WTC11 (cell line): ENCODE measurements around the gene SMYD4. TPM values are rescaled to one million over a fixed set of nuclear protein-coding genes. Genes with fewer than 3 reads are reported as not detected.

Source experiments
- ATAC-seq: fragments of 200-7000 bp; cut with Tn5 transposase; 2 replicates; pipeline ENCODE4 v1.10.0; 2021; ENCODE audit warnings: mild to moderate bottlenecking, moderate library complexity
- CTCF ChIA-PET: fragments of 300-600 bp; sonication (Branson Sonifier 250); formaldehyde crosslinking; loops from one replicate; lab custom pipeline; 2021; ENCODE audit warnings: antibody characterized with exemption; lab: Charles Lee
- POLR2A ChIA-PET: fragments of 350-600 bp; sonication (Branson Sonifier 250); formaldehyde crosslinking; loops from one replicate; lab custom pipeline; 2021; ENCODE audit warnings: antibody characterized with exemption; lab: Charles Lee
- DNase-seq: peaks from one replicate; pipeline ENCODE4 v3.0.0; 2021; ENCODE audit warnings: low spot score
- H3K27ac Mint-ChIP-seq: 2 replicates; pipeline ENCODE4 v1.8.0; 2021; ENCODE audit warnings: mixed read lengths
- H3K27me3 Mint-ChIP-seq: 2 replicates; pipeline ENCODE4 v1.8.0; 2021; ENCODE audit warnings: low read depth, mild to moderate bottlenecking, moderate library complexity, mixed read lengths
- H3K36me3 Mint-ChIP-seq: 2 replicates; pipeline ENCODE4 v1.8.0; 2021; ENCODE audit warnings: mixed read lengths
- H3K4me1 Mint-ChIP-seq: 2 replicates; pipeline ENCODE4 v1.8.0; 2022; ENCODE audit warnings: mixed read lengths
- H3K4me3 Mint-ChIP-seq: 2 replicates; pipeline ENCODE4 v1.8.0; 2021; ENCODE audit warnings: mild to moderate bottlenecking, moderate library complexity, mixed read lengths
- H3K9me3 Mint-ChIP-seq: 2 replicates; pipeline ENCODE4 v1.8.0; 2021; ENCODE audit warnings: mixed read lengths
- CBFB ChIP-seq: sonication (generic); formaldehyde crosslinking; IDR thresholded peaks from 2 replicates; pipeline ENCODE4 v1.8.1; 2022; ENCODE audit warnings: mild to moderate bottlenecking, low read depth, missing genetic modification reagents
- EMX1 ChIP-seq: fragments of 250-450 bp; sonication (Bioruptor Pico); IDR thresholded peaks from 2 replicates; pipeline ENCODE4 v1.8.0; 2021; ENCODE audit warnings: mild to moderate bottlenecking
- JUN ChIP-seq: sonication (generic); formaldehyde crosslinking; IDR thresholded peaks from 2 replicates; pipeline ENCODE4 v1.8.0; 2023; ENCODE audit warnings: mild to moderate bottlenecking, missing genetic modification reagents
- NFYB ChIP-seq: sonication (generic); formaldehyde crosslinking; conservative IDR thresholded peaks from 2 replicates; pipeline ENCODE4 v1.8.0; 2022; ENCODE audit warnings: low read depth, missing genetic modification reagents
- OVOL2 ChIP-seq: fragments of 250-450 bp; sonication (Bioruptor Pico); IDR thresholded peaks from 2 replicates; pipeline ENCODE4 v1.9.0; 2021; ENCODE audit warnings: mild to moderate bottlenecking, borderline replicate concordance
- PREB ChIP-seq: sonication (generic); formaldehyde crosslinking; IDR thresholded peaks from 2 replicates; pipeline ENCODE4 v1.8.1; 2022; ENCODE audit warnings: mild to moderate bottlenecking, missing genetic modification reagents, moderate library complexity, borderline replicate concordance
- PRRX2 ChIP-seq: fragments of 250-450 bp; sonication (Bioruptor Pico); IDR thresholded peaks from 2 replicates; pipeline ENCODE4 v1.8.0; 2021; ENCODE audit warnings: mild to moderate bottlenecking
- SOX15 ChIP-seq: fragments of 250-450 bp; sonication (Bioruptor Pico); IDR thresholded peaks from 2 replicates; pipeline ENCODE4 v1.9.0; 2021; ENCODE audit warnings: mild to moderate bottlenecking
- ZNF219 ChIP-seq: sonication (generic); formaldehyde crosslinking; IDR thresholded peaks from 2 replicates; pipeline ENCODE4 v1.8.0; 2023; ENCODE audit warnings: missing genetic modification reagents, mild to moderate bottlenecking, borderline replicate concordance
- ZNF317 ChIP-seq: sonication (generic); formaldehyde crosslinking; IDR thresholded peaks from 2 replicates; pipeline ENCODE4 v1.8.1; 2023; ENCODE audit warnings: low read depth, mild to moderate bottlenecking, moderate library complexity, missing genetic modification reagents, borderline replicate concordance
- ZNF671 ChIP-seq: fragments of 250-450 bp; sonication (Bioruptor Pico); IDR thresholded peaks from 2 replicates; pipeline ENCODE4 v1.8.0; 2021; ENCODE audit warnings: mild to moderate bottlenecking
- ZSCAN18 ChIP-seq: fragments of 250-450 bp; sonication (Bioruptor Pico); IDR thresholded peaks from 2 replicates; pipeline ENCODE4 v2.1.2; 2022; ENCODE audit warnings: mild to moderate bottlenecking, moderate library complexity
- total RNA-seq: library from RNA; stranded (reverse); gene quantifications from 3 replicates; pipeline ENCODE4 v1.2.3, GENCODE V29; 2021
- TF ChIP-seq, protein P1 (sequence below): sonication (generic); formaldehyde crosslinking; IDR thresholded peaks from 2 replicates; pipeline ENCODE4 v1.8.1; 2022; ENCODE audit warnings: low read depth, missing genetic modification reagents, borderline replicate concordance
- TF ChIP-seq, protein P2 (sequence below): fragments of 250-450 bp; sonication (Bioruptor Pico); IDR thresholded peaks from 2 replicates; pipeline ENCODE4 v1.8.0; 2021; ENCODE audit warnings: mild to moderate bottlenecking
- TF ChIP-seq, protein P3 (sequence below): sonication (generic); formaldehyde crosslinking; IDR thresholded peaks from 2 replicates; pipeline ENCODE4 v1.8.0; 2023; ENCODE audit warnings: missing genetic modification reagents, mild to moderate bottlenecking, borderline replicate concordance
- TF ChIP-seq, protein P4 (sequence below): sonication (generic); formaldehyde crosslinking; conservative IDR thresholded peaks from 2 replicates; pipeline ENCODE4 v1.8.1; 2022; ENCODE audit warnings: mild to moderate bottlenecking, missing genetic modification reagents
- TF ChIP-seq, protein P5 (sequence below): sonication (generic); formaldehyde crosslinking; IDR thresholded peaks from 2 replicates; pipeline ENCODE4 v1.8.0; 2022; ENCODE audit warnings: mild to moderate bottlenecking, missing genetic modification reagents

SMYD4 gene
- total RNA-seq, 1 experiment from 2014 or later, result 24.1 TPM

GRCh38 chr17:1735834-1736347 lies 93.8 kb downstream of the SMYD4 start:
- Mint-ChIP-seq H3K4me3 (no peak overlapping the region), H3K36me3 (peaks cover 6% of the 10 kb centered on the region), H3K9me3 (peaks cover 3% of the 10 kb centered on the region; the same call in 1 of the 2 replicates), H3K27ac (0 out of 2 replicates have a peak overlapping the region, but pooled peaks have one; percentile 70), H3K27me3 (0 out of 2 replicates have a peak, but pooled peaks cover 2% of the 10 kb centered on the region), H3K4me1 (no peaks in the 10 kb centered on the region)
- TF ChIP-seq ZSCAN18 (CRISPR knock-in tag) (no peak), PRRX2 (CRISPR knock-in tag) (no peak)
- no peak for ATAC-seq
- ChIA-PET CTCF (interaction anchor here (2.0 kb wide), 1 partner anchor 15 kb away, joined by 6 read pairs; no protein-coding TSS in a partner anchor), POLR2A (no interaction called here)
- DNase-seq, result no peak

DNA sequence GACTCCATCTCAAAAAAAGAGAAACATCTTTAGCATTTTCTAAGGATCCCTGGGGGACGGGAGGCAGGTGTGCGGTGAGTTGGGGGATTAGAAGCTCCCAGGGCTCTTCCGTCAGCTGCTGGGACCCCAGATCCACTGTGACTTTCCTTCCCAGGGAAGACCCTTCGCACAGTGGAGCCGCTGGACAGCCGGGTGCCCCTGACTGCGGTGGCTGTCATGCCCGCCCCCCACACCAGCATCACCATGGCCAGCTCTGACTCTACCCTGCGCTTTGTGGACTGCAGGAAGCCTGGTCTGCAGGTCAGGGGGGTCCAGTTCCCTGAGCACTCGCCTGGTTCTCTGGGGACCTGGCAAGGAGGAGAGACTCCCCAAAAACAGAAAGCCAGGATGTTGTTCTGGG lies 94.3 kb downstream of the SMYD4 start:
- Mint-ChIP-seq H3K36me3 (peaks cover 6% of the 10 kb centered on the region), H3K9me3 (peaks cover 3% of the 10 kb centered on the region; the same call in 1 of the 2 replicates), H3K4me3 (no peak overlapping the region), H3K4me1 (no peaks in the 10 kb centered on the region), H3K27ac (no peak overlapping the region), H3K27me3 (0 out of 2 replicates have a peak, but pooled peaks cover 2% of the 10 kb centered on the region)
- DNase-seq (no peak), ATAC-seq (no peak)
- ChIA-PET POLR2A (no interaction called here), CTCF (interaction anchor here (2.0 kb wide), 1 partner anchor 15 kb away, joined by 6 read pairs; no protein-coding TSS in a partner anchor)
- TF ChIP-seq, protein P1, sequence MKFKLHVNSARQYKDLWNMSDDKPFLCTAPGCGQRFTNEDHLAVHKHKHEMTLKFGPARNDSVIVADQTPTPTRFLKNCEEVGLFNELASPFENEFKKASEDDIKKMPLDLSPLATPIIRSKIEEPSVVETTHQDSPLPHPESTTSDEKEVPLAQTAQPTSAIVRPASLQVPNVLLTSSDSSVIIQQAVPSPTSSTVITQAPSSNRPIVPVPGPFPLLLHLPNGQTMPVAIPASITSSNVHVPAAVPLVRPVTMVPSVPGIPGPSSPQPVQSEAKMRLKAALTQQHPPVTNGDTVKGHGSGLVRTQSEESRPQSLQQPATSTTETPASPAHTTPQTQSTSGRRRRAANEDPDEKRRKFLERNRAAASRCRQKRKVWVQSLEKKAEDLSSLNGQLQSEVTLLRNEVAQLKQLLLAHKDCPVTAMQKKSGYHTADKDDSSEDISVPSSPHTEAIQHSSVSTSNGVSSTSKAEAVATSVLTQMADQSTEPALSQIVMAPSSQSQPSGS (CRISPR knock-in tag), result no peak
- TF ChIP-seq EMX1 (CRISPR knock-in tag), result no peak
- TF ChIP-seq JUN, result no peak
- TF ChIP-seq, protein P2, sequence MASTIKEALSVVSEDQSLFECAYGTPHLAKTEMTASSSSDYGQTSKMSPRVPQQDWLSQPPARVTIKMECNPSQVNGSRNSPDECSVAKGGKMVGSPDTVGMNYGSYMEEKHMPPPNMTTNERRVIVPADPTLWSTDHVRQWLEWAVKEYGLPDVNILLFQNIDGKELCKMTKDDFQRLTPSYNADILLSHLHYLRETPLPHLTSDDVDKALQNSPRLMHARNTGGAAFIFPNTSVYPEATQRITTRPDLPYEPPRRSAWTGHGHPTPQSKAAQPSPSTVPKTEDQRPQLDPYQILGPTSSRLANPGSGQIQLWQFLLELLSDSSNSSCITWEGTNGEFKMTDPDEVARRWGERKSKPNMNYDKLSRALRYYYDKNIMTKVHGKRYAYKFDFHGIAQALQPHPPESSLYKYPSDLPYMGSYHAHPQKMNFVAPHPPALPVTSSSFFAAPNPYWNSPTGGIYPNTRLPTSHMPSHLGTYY (CRISPR knock-in tag), result no peak
- no peak for TF ChIP-seq NFYB (CRISPR knock-in tag)
- TF ChIP-seq, protein P3, sequence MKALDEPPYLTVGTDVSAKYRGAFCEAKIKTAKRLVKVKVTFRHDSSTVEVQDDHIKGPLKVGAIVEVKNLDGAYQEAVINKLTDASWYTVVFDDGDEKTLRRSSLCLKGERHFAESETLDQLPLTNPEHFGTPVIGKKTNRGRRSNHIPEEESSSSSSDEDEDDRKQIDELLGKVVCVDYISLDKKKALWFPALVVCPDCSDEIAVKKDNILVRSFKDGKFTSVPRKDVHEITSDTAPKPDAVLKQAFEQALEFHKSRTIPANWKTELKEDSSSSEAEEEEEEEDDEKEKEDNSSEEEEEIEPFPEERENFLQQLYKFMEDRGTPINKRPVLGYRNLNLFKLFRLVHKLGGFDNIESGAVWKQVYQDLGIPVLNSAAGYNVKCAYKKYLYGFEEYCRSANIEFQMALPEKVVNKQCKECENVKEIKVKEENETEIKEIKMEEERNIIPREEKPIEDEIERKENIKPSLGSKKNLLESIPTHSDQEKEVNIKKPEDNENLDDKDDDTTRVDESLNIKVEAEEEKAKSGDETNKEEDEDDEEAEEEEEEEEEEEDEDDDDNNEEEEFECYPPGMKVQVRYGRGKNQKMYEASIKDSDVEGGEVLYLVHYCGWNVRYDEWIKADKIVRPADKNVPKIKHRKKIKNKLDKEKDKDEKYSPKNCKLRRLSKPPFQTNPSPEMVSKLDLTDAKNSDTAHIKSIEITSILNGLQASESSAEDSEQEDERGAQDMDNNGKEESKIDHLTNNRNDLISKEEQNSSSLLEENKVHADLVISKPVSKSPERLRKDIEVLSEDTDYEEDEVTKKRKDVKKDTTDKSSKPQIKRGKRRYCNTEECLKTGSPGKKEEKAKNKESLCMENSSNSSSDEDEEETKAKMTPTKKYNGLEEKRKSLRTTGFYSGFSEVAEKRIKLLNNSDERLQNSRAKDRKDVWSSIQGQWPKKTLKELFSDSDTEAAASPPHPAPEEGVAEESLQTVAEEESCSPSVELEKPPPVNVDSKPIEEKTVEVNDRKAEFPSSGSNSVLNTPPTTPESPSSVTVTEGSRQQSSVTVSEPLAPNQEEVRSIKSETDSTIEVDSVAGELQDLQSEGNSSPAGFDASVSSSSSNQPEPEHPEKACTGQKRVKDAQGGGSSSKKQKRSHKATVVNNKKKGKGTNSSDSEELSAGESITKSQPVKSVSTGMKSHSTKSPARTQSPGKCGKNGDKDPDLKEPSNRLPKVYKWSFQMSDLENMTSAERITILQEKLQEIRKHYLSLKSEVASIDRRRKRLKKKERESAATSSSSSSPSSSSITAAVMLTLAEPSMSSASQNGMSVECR, result no peak
- TF ChIP-seq, protein P4, sequence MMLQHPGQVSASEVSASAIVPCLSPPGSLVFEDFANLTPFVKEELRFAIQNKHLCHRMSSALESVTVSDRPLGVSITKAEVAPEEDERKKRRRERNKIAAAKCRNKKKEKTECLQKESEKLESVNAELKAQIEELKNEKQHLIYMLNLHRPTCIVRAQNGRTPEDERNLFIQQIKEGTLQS, result no peak
- no peak for TF ChIP-seq ZNF671 (CRISPR knock-in tag)
- no peak for TF ChIP-seq CBFB (CRISPR knock-in tag)

GRCh38 chr17:1733759-1734158 lies 95.9 kb downstream of the SMYD4 start:
- no peak for ATAC-seq
- POLR2A ChIA-PET, result no interaction called here
- H3K9me3 Mint-ChIP-seq, result peaks cover 3% of the 10 kb centered on the region; the same call in 1 of the 2 replicates
- 0 out of 2 replicates have a peak, but pooled peaks cover 2% of the 10 kb centered on the region for H3K27me3 Mint-ChIP-seq
- CTCF ChIA-PET, result interaction anchor here (1.1 kb wide), 1 partner anchor 11 kb away, joined by 3 read pairs; no protein-coding TSS in a partner anchor
- H3K27ac Mint-ChIP-seq, result no peak overlapping the region
- H3K4me3 Mint-ChIP-seq, result no peak overlapping the region
- peaks cover 6% of the 10 kb centered on the region for H3K36me3 Mint-ChIP-seq
- DNase-seq, result no peak
- H3K4me1 Mint-ChIP-seq, result no peaks in the 10 kb centered on the region
- TF ChIP-seq ZNF317 (CRISPR knock-in tag) (no peak), SOX15 (CRISPR knock-in tag) (no peak), PREB (CRISPR knock-in tag) (no peak), ZNF219 (no peak), OVOL2 (no peak)
- TF ChIP-seq, protein P5, sequence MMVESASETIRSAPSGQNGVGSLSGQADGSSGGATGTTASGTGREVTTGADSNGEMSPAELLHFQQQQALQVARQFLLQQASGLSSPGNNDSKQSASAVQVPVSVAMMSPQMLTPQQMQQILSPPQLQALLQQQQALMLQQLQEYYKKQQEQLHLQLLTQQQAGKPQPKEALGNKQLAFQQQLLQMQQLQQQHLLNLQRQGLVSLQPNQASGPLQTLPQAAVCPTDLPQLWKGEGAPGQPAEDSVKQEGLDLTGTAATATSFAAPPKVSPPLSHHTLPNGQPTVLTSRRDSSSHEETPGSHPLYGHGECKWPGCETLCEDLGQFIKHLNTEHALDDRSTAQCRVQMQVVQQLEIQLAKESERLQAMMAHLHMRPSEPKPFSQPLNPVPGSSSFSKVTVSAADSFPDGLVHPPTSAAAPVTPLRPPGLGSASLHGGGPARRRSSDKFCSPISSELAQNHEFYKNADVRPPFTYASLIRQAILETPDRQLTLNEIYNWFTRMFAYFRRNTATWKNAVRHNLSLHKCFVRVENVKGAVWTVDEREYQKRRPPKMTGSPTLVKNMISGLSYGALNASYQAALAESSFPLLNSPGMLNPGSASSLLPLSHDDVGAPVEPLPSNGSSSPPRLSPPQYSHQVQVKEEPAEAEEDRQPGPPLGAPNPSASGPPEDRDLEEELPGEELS (CRISPR knock-in tag), result no peak
